K562 (cell line): ENCODE measurements around the gene JAKMIP1. TPM values are rescaled to one million over a fixed set of nuclear protein-coding genes. Genes with fewer than 3 reads are reported as not detected.

Experiments used
- ATAC-seq: fragments of 200-7000 bp; cut with Tn5 transposase; 3 replicates; pipeline ENCODE4 v1.9.1; 2020; ENCODE audit warnings: moderate library complexity
- BruUV-seq: library from RNA; stranded (reverse); fragments of 400-500 nt; replicated peaks from 2 replicates; lab custom pipeline; 2021; lab: Mats Ljungman, UMichigan
- CTCF ChIA-PET: fragments of 300-600 bp; formaldehyde crosslinking; extraction: SDS; loops from one replicate; lab custom pipeline; 2021; ENCODE audit warnings: low intra/inter-chr PET ratio; lab: Yijun Ruan, JAX
- POLR2A ChIA-PET: fragments of 300-600, 350-650 bp; sonication (Branson Sonifier 250); formaldehyde crosslinking; extraction: SDS; loops from one replicate; lab custom pipeline; 2021; ENCODE audit warnings: antibody characterized with exemption, inconsistent platforms; lab: Yijun Ruan, JAX
- DNase-seq, 4 experiments: peaks; one replicate each; pipeline versions ENCODE4 v3.0.0 to v3.0.0-alpha.2; 2011 to 2018; ENCODE audit warnings: low spot score in 3 of 4, mixed read lengths in 3 of 4; ENCODE audit errors: extremely low read depth in 1 of 4
- FAIRE-seq: peaks from 2 replicates; lab custom pipeline; 2011; peaks lifted over from hg19 to GRCh38; lab: Jason Lieb, UNC
- H2AFZ ChIP-seq: 2 replicates; pipeline ENCODE4 v1.6.0; 2011; ENCODE audit warnings: low read depth, low read length, control low read depth, inconsistent platforms
- H3K27ac ChIP-seq: fragments of 200-600 bp; 3 replicates; pipeline ENCODE4 v1.8.0; 2011; ENCODE audit warnings: low read depth, mild to moderate bottlenecking, control low read depth, inconsistent platforms, low read length, moderate library complexity, mixed read lengths; ENCODE audit errors: extremely low read depth
- H3K27me3 ChIP-seq, 2 experiments: fragments of 300-600 bp in 1 of 2; 2 replicates in 1 of 2; 3 replicates in 1 of 2; pipeline versions ENCODE4 v1.6.0 to v1.8.0; 2011; ENCODE audit warnings: inconsistent platforms in 2 of 2, low read length in 2 of 2, mild to moderate bottlenecking in 1 of 2, mixed read lengths in 1 of 2, moderate library complexity in 1 of 2; ENCODE audit not compliant: control insufficient read depth in 2 of 2, insufficient read depth in 2 of 2
- H3K36me3 ChIP-seq: fragments of 300-600 bp; 3 replicates; pipeline ENCODE4 v1.8.0; 2011; ENCODE audit warnings: mild to moderate bottlenecking, low read length, inconsistent platforms; ENCODE audit not compliant: control insufficient read depth, insufficient read depth
- H3K4me1 ChIP-seq, 2 experiments: fragments of 200-600 bp in 1 of 2; replicated peaks in 1 of 2; 2 replicates in 1 of 2; 3 replicates in 1 of 2; pipeline versions ENCODE4 v1.5.1 to v1.8.0; 2011; ENCODE audit warnings: inconsistent platforms in 2 of 2, low read length in 2 of 2, mild to moderate bottlenecking in 1 of 2, mixed read lengths in 1 of 2, moderate library complexity in 1 of 2; ENCODE audit not compliant: control insufficient read depth in 2 of 2, insufficient read depth in 2 of 2
- H3K4me2 ChIP-seq: 2 replicates; pipeline ENCODE4 v1.6.1; 2011; ENCODE audit warnings: low read length, control low read depth, inconsistent platforms, mixed read lengths; ENCODE audit not compliant: insufficient read depth
- H3K4me3 ChIP-seq: fragments of 200-600 bp; sonication (generic), shearing (Covaris generic); 2 replicates; pipeline ENCODE4 v1.5.1; 2016; ENCODE audit warnings: control low read depth, inconsistent platforms
- H3K79me2 ChIP-seq: fragments of 200-600 bp; 3 replicates; pipeline ENCODE4 v1.8.0; 2011; ENCODE audit warnings: low read length, inconsistent platforms; ENCODE audit not compliant: control insufficient read depth, insufficient read depth
- H3K9ac ChIP-seq, 2 experiments: 2 replicates each; pipeline versions ENCODE4 v1.6.0 to v1.6.1; 2011; ENCODE audit warnings: low read depth in 2 of 2, low read length in 2 of 2, control low read depth in 1 of 2, inconsistent platforms in 1 of 2, mild to moderate bottlenecking in 1 of 2, mixed read lengths in 1 of 2; ENCODE audit not compliant: insufficient read depth in 1 of 2
- H3K9me1 ChIP-seq: one replicate; pipeline ENCODE4 v1.6.0; 2011; ENCODE audit warnings: inconsistent platforms, mild to moderate bottlenecking, low read length, moderate library complexity; ENCODE audit not compliant: control insufficient read depth, insufficient read depth
- H3K9me3 ChIP-seq: replicated peaks from 2 replicates; pipeline ENCODE4 v1.5.1; 2011; ENCODE audit warnings: low read depth, low read length, inconsistent platforms; ENCODE audit not compliant: control insufficient read depth, insufficient read depth
- H4K20me1 ChIP-seq: replicated peaks from 2 replicates; pipeline ENCODE4 v1.6.1; 2011; ENCODE audit warnings: low read length, inconsistent platforms, mixed read lengths; ENCODE audit not compliant: control insufficient read depth, insufficient read depth
- ADNP ChIP-seq: fragments of 200-800 bp; sonication (Bioruptor generic); IDR thresholded peaks from 2 replicates; pipeline ENCODE4 v1.6.1; 2016; ENCODE audit warnings: missing genetic modification characterization, missing compliant biosample characterization
- CBX1 ChIP-seq: sonication (generic); IDR thresholded peaks from 2 replicates; pipeline ENCODE4 v1.6.1; 2016; ENCODE audit warnings: antibody characterized with exemption, low read depth, mild to moderate bottlenecking
- ILF3 ChIP-seq: fragments of 450-650 bp; IDR thresholded peaks from 2 replicates; pipeline ENCODE4 v1.6.1; 2018; ENCODE audit warnings: antibody characterized with exemption, mild to moderate bottlenecking, moderate library complexity, borderline replicate concordance
- KLF1 ChIP-seq: fragments of 450-650 bp; IDR thresholded peaks from 2 replicates; pipeline ENCODE4 v1.6.1; 2016; ENCODE audit warnings: missing genetic modification characterization, missing compliant biosample characterization
- MLLT1 ChIP-seq, 2 experiments: fragments of 450-650 bp; IDR thresholded peaks; 2 replicates each; pipeline ENCODE4 v1.6.1; 2016
- NBN ChIP-seq: fragments of 450-650 bp; IDR thresholded peaks from 2 replicates; pipeline ENCODE4 v1.6.1; 2016; ENCODE audit warnings: low read depth, mild to moderate bottlenecking
- NCOA1 ChIP-seq: fragments of 450-650 bp; IDR thresholded peaks from 2 replicates; pipeline ENCODE4 v1.6.1; 2016; ENCODE audit warnings: low read depth
- RAD51 ChIP-seq: fragments of 450-650 bp; IDR thresholded peaks from 2 replicates; pipeline ENCODE4 v1.7.1; 2016; ENCODE audit warnings: low read depth, mild to moderate bottlenecking, borderline replicate concordance
- RBBP5 ChIP-seq: fragments of 200-600 bp; sonication (generic); IDR thresholded peaks from 2 replicates; pipeline ENCODE4 v1.6.1; 2012; ENCODE audit warnings: borderline replicate concordance, mild to moderate bottlenecking, low read length, control low read depth, inconsistent platforms; ENCODE audit not compliant: insufficient read depth, poor library complexity, severe bottlenecking
- RFX5 ChIP-seq: IDR thresholded peaks from 2 replicates; pipeline ENCODE4 v1.6.1; 2011; ENCODE audit warnings: low read depth, mild to moderate bottlenecking, improper control_type of control experiment, low read length
- WGBS: fragments of 100-300 bp; shearing (Covaris generic); methylation state at CpG from one replicate; pipeline ENCODE4 v1.1.6; 2016; ENCODE audit warnings: low coverage, mixed read lengths; ENCODE audit not compliant: insufficient coverage; ENCODE audit errors: missing lambda C conversion rate; 5-methylcytosine and 5-hydroxymethylcytosine counted together
- in situ Hi-C: fragments of 300-500 bp; cut with MboI; formaldehyde crosslinking; loops from 4 replicates; pipeline ENCODE4 v1.15.0; 2018; ENCODE audit warnings: inconsistent platforms, mixed read lengths
- intact Hi-C: fragments of 100-400 bp; cut with micrococcal nuclease; formaldehyde crosslinking; loops from 2 replicates; pipeline ENCODE4 v1.14.2; 2022
- polyA plus RNA-seq, 8 experiments: library from polyadenylated mRNA; depleted of rRNA in 4 of 8; stranded (reverse) in 5 of 8; unstranded in 3 of 8; fragments of >200 nt; fragmentation: Nextera tagmentation in 2 of 8; fragmentation: Illumina TruSeq in 1 of 8; extraction: Ambion mirVana in 2 of 8; extraction: Trizol in 1 of 8; gene quantifications; 2 replicates each; pipeline versions ENCODE4 v1.2.1 to v1.2.3, GENCODE V29; 2011 to 2014; ENCODE audit warnings: inconsistent platforms in 1 of 8, missing spikeins in 1 of 8
- total RNA-seq, 7 experiments: library from RNA; depleted of rRNA in 6 of 7; stranded (reverse); fragments of >200 nt in 6 of 7; fragmentation: Illumina TruSeq in 2 of 7; extraction: Trizol in 2 of 7; gene quantifications; 2 replicates each; pipeline versions ENCODE4 v1.2.1 to v1.2.3, GENCODE V29; 2011 to 2021; ENCODE audit warnings: low replicate concordance in 1 of 7

Gene JAKMIP1
- total and polyA plus RNA-seq, 9 of the 15 experiments (the other 6 are each of a cell fraction or from before 2014, with no cell fraction given): not detected

- intact Hi-C loops: no loop called here
- BruUV-seq: no TSS peak
- TF ChIP-seq ILF3 (no peak), CBX1 (no peak), NBN (no peak), NCOA1 (no peak), MLLT1 (IDR thresholded peaks at IDR 0.05) (no peak), RBBP5 (no peak), RFX5 (no peak), RAD51 (no peak), ADNP (no peak), KLF1 (tag) (no peak)
- no peak overlapping the region; a peak in 1 of 4 replicates for H3K9ac ChIP-seq
- no peak for ATAC-seq
- in situ Hi-C loops: no loop called here
- H3K27me3 ChIP-seq: peaks cover 4 to 50% of the 10 kb centered on the region in 2 experiments; a peak in 3 of 5 replicates
- no peak overlapping the region for H3K4me3 ChIP-seq
- FAIRE-seq: no peak
- no peaks in the 10 kb centered on the region for H3K79me2 ChIP-seq
- H2AFZ ChIP-seq: no peak overlapping the region
- 0% methylated on average over 10 of the region's 11 CpGs for WGBS
- H3K36me3 ChIP-seq: no peaks in the 10 kb centered on the region
- ChIA-PET CTCF (no interaction called here), POLR2A (no interaction called here)
- no peaks in the 10 kb centered on the region for H3K9me1 ChIP-seq
- H3K9me3 ChIP-seq: no peaks in the 10 kb centered on the region
- no peaks in the 10 kb centered on the region; the same call in none of the 2 replicates for H4K20me1 ChIP-seq
- H3K4me1 ChIP-seq: no peaks in the 10 kb centered on the region
- no peak overlapping the region for H3K27ac ChIP-seq
- no peak for DNase-seq
- no peak overlapping the region for H3K4me2 ChIP-seq
Measured at GRCh38 chr4:6017800-6018199, 182.5 kb downstream of the JAKMIP1 start.
